Dendritic cell treated with granulocyte-macrophage colony-stimulating factor and Interleukin-4, amounts not matched to agents 40 ng/mL and 50 ng/mL, for 4 days (primary cell): ENCODE data around the gene TXNDC16.

Experiments
- H3K27ac Mint-ChIP-seq: one replicate; pipeline ENCODE4 v1.8.0; 2022; ENCODE audit warnings: mild to moderate bottlenecking, mixed read lengths
- H3K27me3 Mint-ChIP-seq: one replicate; pipeline ENCODE4 v1.8.0; 2022; ENCODE audit warnings: mild to moderate bottlenecking, mixed read lengths
- H3K36me3 Mint-ChIP-seq: one replicate; pipeline ENCODE4 v1.8.0; 2022; ENCODE audit warnings: low read depth, mixed read lengths
- H3K4me1 Mint-ChIP-seq: one replicate; pipeline ENCODE4 v1.8.0; 2022; ENCODE audit warnings: low read depth, mixed read lengths
- H3K4me3 Mint-ChIP-seq: one replicate; pipeline ENCODE4 v1.8.0; 2022; ENCODE audit warnings: mild to moderate bottlenecking, moderate library complexity, mixed read lengths
- H3K9me3 Mint-ChIP-seq: one replicate; pipeline ENCODE4 v1.8.0; 2022; ENCODE audit warnings: mixed read lengths
- intact Hi-C: fragments of 100-400 bp; cut with micrococcal nuclease; formaldehyde crosslinking; loops from one replicate; pipeline ENCODE4 v1.15.0; 2022

TXNDC16 gene

DNA sequence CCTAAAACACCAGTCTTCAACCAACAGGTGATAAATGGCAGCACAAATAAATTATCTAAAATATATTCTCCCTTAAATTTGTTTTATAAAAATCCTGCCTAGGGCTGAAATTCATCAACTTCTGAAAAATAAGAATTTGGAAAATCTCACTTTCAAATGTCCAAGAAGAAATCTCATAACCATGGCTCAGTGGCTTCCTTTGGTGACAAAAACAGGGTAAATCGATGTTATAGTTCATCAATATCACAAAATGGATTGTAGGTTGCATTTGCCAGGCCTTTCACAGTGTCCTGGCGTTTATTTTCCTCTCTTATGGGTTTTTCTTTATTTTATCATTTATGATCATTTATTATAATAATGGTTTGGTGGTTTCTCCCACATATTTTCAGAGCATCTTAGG lies 135.2 kb downstream of the TXNDC16 start:
- H3K27me3 Mint-ChIP-seq, result peaks cover 37% of the 10 kb centered on the region
- H3K36me3 Mint-ChIP-seq, result no peaks in the 10 kb centered on the region
- no peak overlapping the region for H3K4me3 Mint-ChIP-seq
- H3K9me3 Mint-ChIP-seq, result no peaks in the 10 kb centered on the region
- H3K27ac Mint-ChIP-seq, result no peak overlapping the region
- H3K4me1 Mint-ChIP-seq, result no peaks in the 10 kb centered on the region
- intact Hi-C loops, result loop anchor here (5.0 kb wide), 1 partner anchor 120 kb away; no protein-coding TSS in a partner anchor

DNA sequence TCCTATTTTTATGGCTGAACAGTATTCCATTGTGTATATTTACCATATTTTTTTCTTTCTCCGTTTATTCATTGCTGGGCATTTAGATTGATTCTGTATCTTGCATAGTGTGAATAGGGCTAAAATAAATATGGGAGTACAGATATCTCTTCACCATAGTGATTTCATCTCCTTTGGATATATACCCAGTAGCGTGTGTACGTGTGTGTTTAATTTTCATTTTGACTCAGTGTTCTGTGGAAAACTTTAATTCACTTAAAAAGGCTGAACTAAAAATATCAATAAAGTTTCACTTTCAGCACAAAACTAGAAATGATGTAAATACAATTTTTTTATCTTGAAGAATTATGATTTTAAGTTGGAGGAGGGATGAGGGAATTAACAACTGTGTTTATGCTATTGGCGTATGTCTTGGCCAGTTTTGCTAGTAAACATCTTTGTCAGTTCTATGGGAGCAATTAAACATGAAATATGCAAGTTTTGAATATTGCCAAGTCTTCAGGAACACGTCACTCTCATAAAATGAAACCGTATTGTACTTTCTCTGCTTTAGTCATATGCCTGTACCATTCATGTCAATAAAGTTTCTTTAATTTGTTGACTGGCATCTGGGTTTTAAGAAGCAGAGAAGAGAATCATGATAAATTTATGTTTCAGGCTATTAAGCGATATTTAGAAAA lies 138.4 kb downstream of the TXNDC16 start:
- intact Hi-C loops, result no loop called here
- Mint-ChIP-seq H3K36me3 (no peaks in the 10 kb centered on the region), H3K4me1 (peaks cover 5% of the 10 kb centered on the region), H3K9me3 (no peaks in the 10 kb centered on the region), H3K4me3 (no peak overlapping the region), H3K27ac (no peak overlapping the region), H3K27me3 (peaks cover 42% of the 10 kb centered on the region)

- H3K27ac Mint-ChIP-seq, result no peak overlapping the region
- H3K4me1 Mint-ChIP-seq, result peaks cover 5% of the 10 kb centered on the region
- H3K9me3 Mint-ChIP-seq, result no peaks in the 10 kb centered on the region
- H3K36me3 Mint-ChIP-seq, result no peaks in the 10 kb centered on the region
- peaks cover 38% of the 10 kb centered on the region for H3K27me3 Mint-ChIP-seq
- intact Hi-C loops, result no loop called here
- no peak overlapping the region for H3K4me3 Mint-ChIP-seq
These were observed 139.9 kb downstream of the TXNDC16 start for GRCh38 chr14:52412426-52412825.

GRCh38 chr14:52405314-52405713 lies 147.0 kb downstream of the TXNDC16 start:
- no peak overlapping the region for H3K4me3 Mint-ChIP-seq
- H3K27ac Mint-ChIP-seq, result no peak overlapping the region
- H3K36me3 Mint-ChIP-seq, result no peaks in the 10 kb centered on the region
- H3K27me3 Mint-ChIP-seq, result peaks cover 81% of the 10 kb centered on the region
- intact Hi-C loops, result loop anchor here (10.0 kb wide), 1 partner anchor 51 kb away; no protein-coding TSS in a partner anchor
- no peaks in the 10 kb centered on the region for H3K9me3 Mint-ChIP-seq
- peaks cover 22% of the 10 kb centered on the region for H3K4me1 Mint-ChIP-seq

DNA sequence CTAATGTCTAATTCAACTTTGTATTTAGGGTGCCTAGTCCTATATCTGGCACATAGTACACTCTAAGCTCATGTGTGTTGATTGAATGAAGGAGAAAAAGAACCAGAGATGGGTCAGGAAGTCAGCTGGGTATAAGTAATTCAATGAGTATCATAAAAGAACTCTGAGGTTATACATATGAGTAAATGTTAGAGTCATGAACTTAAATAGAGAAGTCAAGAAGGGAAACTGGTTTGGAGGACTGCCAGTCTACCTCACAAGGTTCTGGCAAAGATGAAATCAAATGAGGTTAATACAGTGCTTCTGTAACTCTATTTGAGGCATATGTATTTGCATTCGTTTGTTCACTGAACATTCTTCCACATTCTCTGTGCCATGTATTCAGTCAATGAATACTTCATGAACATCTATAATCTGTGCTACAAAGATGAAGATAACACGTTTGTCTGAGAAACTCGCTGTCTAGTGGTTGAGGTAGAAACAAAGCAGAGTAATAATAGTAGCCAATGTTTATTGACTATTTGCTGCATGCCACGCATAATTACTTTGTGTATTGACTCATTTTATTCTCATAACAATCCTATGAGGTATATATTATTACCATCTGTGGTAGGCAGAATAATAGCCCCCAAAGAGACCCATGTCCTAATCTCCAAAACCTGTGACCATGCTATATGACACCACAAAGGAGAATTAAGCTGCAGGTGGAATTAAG lies 149.3 kb downstream of the TXNDC16 start:
- intact Hi-C loops, result loop anchor here (5.0 to 10.0 kb wide), 2 partner anchors 48 to 96 kb away; no protein-coding TSS in a partner anchor
- Mint-ChIP-seq H3K27ac (no peak overlapping the region), H3K4me3 (no peak overlapping the region), H3K4me1 (peaks cover 20% of the 10 kb centered on the region), H3K9me3 (no peaks in the 10 kb centered on the region), H3K27me3 (peaks cover 87% of the 10 kb centered on the region), H3K36me3 (no peaks in the 10 kb centered on the region)

DNA sequence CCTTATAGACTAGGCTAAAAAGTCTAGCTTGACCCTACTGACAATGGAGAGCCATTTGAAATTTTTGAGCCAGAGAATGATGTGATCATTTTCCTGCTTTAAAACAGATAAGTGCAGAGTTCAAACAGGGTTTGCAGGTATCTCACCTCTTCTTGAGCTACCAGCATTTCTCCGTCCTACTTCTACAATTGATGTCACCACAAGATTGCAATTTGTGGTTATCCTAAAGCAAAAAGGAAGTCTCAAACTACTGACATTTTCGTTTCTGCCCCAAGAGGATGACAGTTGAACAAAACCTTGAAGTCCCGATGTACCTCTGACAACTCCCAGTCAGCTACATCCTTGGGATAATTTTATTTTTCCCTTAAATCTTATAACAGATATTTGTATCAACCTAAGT lies 151.5 kb downstream of the TXNDC16 start:
- Mint-ChIP-seq H3K27me3 (peaks cover 90% of the 10 kb centered on the region), H3K27ac (no peak overlapping the region), H3K36me3 (no peaks in the 10 kb centered on the region), H3K4me1 (peaks cover 27% of the 10 kb centered on the region), H3K4me3 (no peak overlapping the region), H3K9me3 (peaks cover 8% of the 10 kb centered on the region)
- intact Hi-C loops, result loop anchor here (5.0 to 10.0 kb wide), 2 partner anchors 46 to 94 kb away; no protein-coding TSS in a partner anchor

DNA sequence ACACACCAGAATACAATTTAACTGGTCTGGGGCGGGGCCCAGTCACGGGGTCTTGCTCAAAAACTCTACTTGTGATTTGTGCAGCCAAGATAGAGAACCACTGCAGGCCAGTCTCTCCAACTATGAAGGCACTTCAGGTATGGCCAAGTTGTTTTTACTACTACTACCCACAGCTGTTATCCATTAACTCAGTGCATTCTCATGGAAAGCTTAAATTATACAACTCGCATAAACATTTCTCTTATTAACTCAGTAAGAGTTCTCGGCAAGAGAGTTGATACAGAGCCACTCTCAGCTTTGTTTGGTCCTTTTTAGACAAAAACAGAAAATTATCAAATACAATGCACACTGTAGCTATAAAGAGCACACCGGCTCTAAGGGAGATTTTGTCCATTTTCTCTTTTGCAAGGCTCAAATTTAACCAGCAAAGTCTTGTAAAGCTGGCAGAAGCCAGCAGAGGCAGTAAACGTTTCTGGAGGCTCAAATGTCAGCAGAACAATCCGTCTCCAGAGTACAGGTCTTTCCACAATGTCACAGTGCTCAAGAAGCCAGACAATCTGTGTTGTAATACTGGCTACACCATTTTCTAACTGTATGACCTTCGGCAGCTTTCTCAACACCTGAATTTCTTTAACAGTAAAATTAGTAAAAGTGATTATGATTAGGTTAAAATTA lies 152.2 kb downstream of the TXNDC16 start:
- Mint-ChIP-seq H3K27ac (no peak overlapping the region), H3K9me3 (peaks cover 14% of the 10 kb centered on the region), H3K4me3 (no peak overlapping the region), H3K27me3 (peaks cover 87% of the 10 kb centered on the region), H3K4me1 (peaks cover 34% of the 10 kb centered on the region), H3K36me3 (no peaks in the 10 kb centered on the region)
- intact Hi-C loops, result loop anchor here (5.0 to 10.0 kb wide), 2 partner anchors 45 to 93 kb away; no protein-coding TSS in a partner anchor

DNA sequence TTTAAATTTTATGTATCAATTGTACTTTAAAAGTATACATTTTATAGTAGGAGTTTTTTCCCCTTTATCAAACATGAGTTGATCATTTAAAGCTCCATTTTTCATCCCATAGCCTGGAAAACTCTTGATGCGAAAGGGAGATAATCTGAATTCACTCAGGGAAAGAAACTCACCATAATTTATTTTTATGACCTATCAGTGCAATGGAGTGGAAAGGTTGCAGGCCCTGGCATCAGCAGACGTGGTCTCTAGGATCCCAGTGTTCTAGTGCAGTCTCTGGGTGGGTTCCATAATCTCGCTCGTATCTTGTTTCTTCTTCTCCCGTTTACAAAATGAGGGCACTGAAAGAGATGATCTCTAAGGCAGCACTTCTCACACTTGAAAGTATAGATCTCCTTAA lies 153.2 kb downstream of the TXNDC16 start:
- Mint-ChIP-seq H3K27me3 (peaks cover 87% of the 10 kb centered on the region), H3K4me3 (no peak overlapping the region), H3K36me3 (no peaks in the 10 kb centered on the region), H3K27ac (no peak overlapping the region), H3K4me1 (peaks cover 37% of the 10 kb centered on the region), H3K9me3 (peaks cover 19% of the 10 kb centered on the region)
- intact Hi-C loops, result no loop called here

- Mint-ChIP-seq H3K4me3 (no peak overlapping the region), H3K27ac (no peak overlapping the region), H3K27me3 (peaks cover 83% of the 10 kb centered on the region), H3K4me1 (peaks cover 41% of the 10 kb centered on the region), H3K36me3 (no peaks in the 10 kb centered on the region), H3K9me3 (peaks cover 19% of the 10 kb centered on the region)
- intact Hi-C loops, result no loop called here
These were observed 154.5 kb downstream of the TXNDC16 start for GRCh38 chr14:52397844-52398243.

DNA sequence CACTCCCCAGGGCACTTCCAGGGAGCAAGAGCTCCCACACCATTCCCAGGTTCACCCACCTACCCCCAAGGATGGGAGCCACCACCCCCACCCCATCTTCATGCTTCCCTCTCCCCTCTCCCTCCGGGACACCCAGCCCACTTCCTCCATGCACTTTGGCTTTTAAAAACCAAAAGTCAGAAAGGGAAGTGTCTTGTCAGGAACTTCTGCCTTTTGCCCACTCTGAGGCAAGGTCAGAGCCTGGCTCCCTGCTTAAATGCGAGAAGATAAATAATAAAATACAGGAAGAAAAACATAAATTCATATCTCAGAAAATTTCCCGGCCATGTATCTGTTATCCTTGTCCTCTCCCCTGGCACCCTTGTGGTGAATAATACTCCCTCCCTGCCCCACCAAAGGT lies 156.6 kb downstream of the TXNDC16 start:
- Mint-ChIP-seq H3K36me3 (no peaks in the 10 kb centered on the region), H3K4me1 (peaks cover 23% of the 10 kb centered on the region), H3K27ac (peak overlapping the region; percentile 51), H3K9me3 (peaks cover 19% of the 10 kb centered on the region), H3K27me3 (peaks cover 79% of the 10 kb centered on the region), H3K4me3 (no peak overlapping the region)
- intact Hi-C loops, result no loop called here

- intact Hi-C loops, result no loop called here
- Mint-ChIP-seq H3K27ac (no peak overlapping the region), H3K4me1 (peaks cover 28% of the 10 kb centered on the region), H3K4me3 (no peak overlapping the region), H3K27me3 (peaks cover 65% of the 10 kb centered on the region), H3K9me3 (peaks cover 16% of the 10 kb centered on the region), H3K36me3 (no peaks in the 10 kb centered on the region)
These were observed 160.3 kb downstream of the TXNDC16 start for GRCh38 chr14:52391881-52392615.
